Stomach (tissue), 9 donors: ENCODE measurements around the gene RPUSD4. TPM values are rescaled to one million over a fixed set of nuclear protein-coding genes. Genes with fewer than 3 reads are reported as not detected.

Experiments used
- DNase-seq, 2 donors: peaks; one replicate each; pipeline versions ENCODE4 v3.0.0 to v3.0.0-alpha.2; 2013 to 2019
- H3K27ac ChIP-seq, 5 donors: fragments of 200-600 bp in 4 of 5; sonication (generic) in 4 of 5; one replicate each; pipeline ENCODE4 v1.5.1; 2013 to 2019; ENCODE audit warnings: mild to moderate bottlenecking in 1 of 5, moderate library complexity in 1 of 5
- H3K27me3 ChIP-seq, 3 donors: fragments of 200-600 bp; sonication (generic); one replicate each; pipeline ENCODE4 v1.5.1; 2017 to 2019; ENCODE audit warnings: mixed run types in 1 of 3
- H3K36me3 ChIP-seq, 4 donors: fragments of 200-600 bp; sonication (generic); 1 replicate in 3 of 4; 2 replicates in 1 of 4; pipeline ENCODE4 v1.5.1; 2016 to 2019
- H3K4me1 ChIP-seq, 4 donors: fragments of 200-600 bp; sonication (generic); one replicate each; pipeline ENCODE4 v1.5.1; 2016 to 2019
- H3K4me3 ChIP-seq, 4 donors: fragments of 200-600 bp; sonication (generic) in 3 of 4; one replicate each; pipeline ENCODE4 v1.5.1; 2016 to 2019; ENCODE audit warnings: mild to moderate bottlenecking in 1 of 4
- H3K9me3 ChIP-seq, 4 donors: fragments of 200-600 bp; sonication (generic); one replicate each; pipeline ENCODE4 v1.5.1; 2016 to 2019
- CTCF ChIP-seq, 7 experiments: fragments of 450-650 bp in 4 of 7; fragments of 200-600 bp in 3 of 7; sonication (generic) in 3 of 7; IDR thresholded peaks; one replicate each; pipeline ENCODE4 v1.5.1; 2016 to 2019; ENCODE audit warnings: antibody characterized with exemption in 7 of 7, control low read depth in 2 of 7, mild to moderate bottlenecking in 1 of 7
- EP300 ChIP-seq: sonication (generic); formaldehyde crosslinking; IDR thresholded peaks from one replicate; pipeline ENCODE4 v1.6.1; 2017; ENCODE audit warnings: antibody characterized with exemption
- POLR2A ChIP-seq, 4 donors: fragments of 450-650 bp; IDR thresholded peaks; one replicate each; pipeline ENCODE4 v1.6.1; 2016; ENCODE audit warnings: antibody characterized with exemption in 4 of 4, control low read depth in 2 of 4, mild to moderate bottlenecking in 1 of 4, moderate library complexity in 1 of 4
- POLR2AphosphoS5 ChIP-seq, 3 donors: sonication (generic); formaldehyde crosslinking; IDR thresholded peaks; one replicate each; pipeline ENCODE4 v1.6.1; 2016; ENCODE audit warnings: antibody characterized with exemption in 3 of 3
- WGBS, 5 donors: extraction: QIAGEN DNeasy Blood & Tissue Kit in 3 of 5; methylation state at CpG; one replicate each; pipeline versions ENCODE4 v1.1.5 to v1.1.7; 2013 to 2018; 5-methylcytosine and 5-hydroxymethylcytosine counted together
- intact Hi-C: fragments of 100-400 bp; cut with DNase I; formaldehyde crosslinking; loops from one replicate; pipeline ENCODE4 v1.15.1; 2023; ENCODE audit warnings: low total_unique reads
- polyA plus RNA-seq, 3 donors: library from polyadenylated mRNA; stranded (reverse); fragments of 200-250 nt; gene quantifications; one replicate each; pipeline ENCODE4 v1.2.3, GENCODE V29; 2013
- total RNA-seq, 5 donors: library from RNA; depleted of rRNA; stranded (reverse); fragments of >200 nt; gene quantifications; one replicate each; pipeline versions ENCODE4 v1.1.0 to v1.2.3, GENCODE V29; 2014 to 2016
- donor health status: healthy with polysubstance abuse.
- donor health status: Bipolar disorder and iron deficiency.
- donor health status: healthy.

RPUSD4 gene
- total and polyA plus RNA-seq, 8 donors = 16.8 to 63.4 (median 25.2) TPM

GRCh38 chr11:126189109-126189929 lies 22.1 kb downstream of the RPUSD4 start:
- intact Hi-C loops = loop anchor here (5.0 kb wide), 2 partner anchors 252 to 267 kb away; no protein-coding TSS in a partner anchor
- Histone ChIP-seq H3K27ac (no peak overlapping the region), H3K4me3 (no peak overlapping the region), H3K4me1 (peaks cover 0 to 17% (median 3%) of the 10 kb centered on the region in 4 donors), H3K36me3 (peaks cover 10 to 75% (median 51%) of the 10 kb centered on the region in 4 donors), H3K9me3 (no peaks in the 10 kb centered on the region), H3K27me3 (no peaks in the 10 kb centered on the region)
- no peak for TF ChIP-seq POLR2AphosphoS5 (IDR thresholded peaks at IDR 0.05)
- no peak for DNase-seq
- 82 to 91% (median 89%) methylated on average over 22 of the region's 22 CpGs for WGBS, 5 donors

GRCh38 chr11:126188332-126189108 lies 22.9 kb downstream of the RPUSD4 start:
- H3K27ac ChIP-seq = no peak overlapping the region
- 82 to 86% (median 83%) methylated on average over 15 of the region's 15 CpGs for WGBS, 5 donors
- DNase-seq = no peak

GRCh38 chr11:126186708-126187529 lies 24.5 kb downstream of the RPUSD4 start:
- Histone ChIP-seq H3K36me3 (peaks cover 3 to 58% (median 34%) of the 10 kb centered on the region in 4 donors), H3K4me1 (peaks cover 0 to 2% (median 0%) of the 10 kb centered on the region in 4 donors), H3K27me3 (no peaks in the 10 kb centered on the region), H3K4me3 (no peak overlapping the region), H3K27ac (no peak overlapping the region), H3K9me3 (no peaks in the 10 kb centered on the region)
- no peak for DNase-seq
- TF ChIP-seq POLR2AphosphoS5 (IDR thresholded peaks at IDR 0.05) (no peak), EP300 (no peak), CTCF (IDR thresholded peaks at IDR 0.05) (no peak), POLR2A (IDR thresholded peaks at IDR 0.05) (no peak)
- 69 to 76% (median 74%) methylated on average over 21 to 22 of the region's 22 CpGs for WGBS, 5 donors
- intact Hi-C loops = loop anchor here (5.0 kb wide), 2 partner anchors 250 to 265 kb away; no protein-coding TSS in a partner anchor

More at GRCh38 chr11:126188332-126189108, 22.9 kb downstream of the RPUSD4 start:
- intact Hi-C loops = loop anchor here (5.0 kb wide), 2 partner anchors 251 to 266 kb away; no protein-coding TSS in a partner anchor
- Histone ChIP-seq H3K4me1 (peaks cover 0 to 11% (median 3%) of the 10 kb centered on the region in 4 donors), H3K9me3 (no peaks in the 10 kb centered on the region), H3K4me3 (no peak overlapping the region), H3K27me3 (no peaks in the 10 kb centered on the region), H3K36me3 (peaks cover 8 to 74% (median 50%) of the 10 kb centered on the region in 4 donors)
- no peak for TF ChIP-seq POLR2AphosphoS5 (IDR thresholded peaks at IDR 0.05)
- no peak for TF ChIP-seq POLR2A (IDR thresholded peaks at IDR 0.05)
- no peak for TF ChIP-seq CTCF (IDR thresholded peaks at IDR 0.05)
- TF ChIP-seq EP300 = no peak

- Histone ChIP-seq H3K9me3 (no peaks in the 10 kb centered on the region), H3K4me1 (no peaks in the 10 kb centered on the region), H3K27ac (no peak overlapping the region), H3K36me3 (peaks cover 0 to 50% (median 27%) of the 10 kb centered on the region in 4 donors), H3K27me3 (no peaks in the 10 kb centered on the region), H3K4me3 (no peak overlapping the region)
- peak in 1 of 2 donors; percentile 40 for DNase-seq
- WGBS, 5 donors = 71 to 85% (median 72%) methylated on average over 8 to 15 of the region's 15 CpGs
- intact Hi-C loops = loop anchor here (5.0 kb wide), 2 partner anchors 249 to 264 kb away; no protein-coding TSS in a partner anchor
- TF ChIP-seq POLR2AphosphoS5 (IDR thresholded peaks at IDR 0.05) (no peak), POLR2A (IDR thresholded peaks at IDR 0.05) (no peak), EP300 (no peak), CTCF (IDR thresholded peaks at IDR 0.05) (no peak)
Observed at GRCh38 chr11:126186025-126186698, 25.3 kb downstream of the RPUSD4 start.
